Large intestine (tissue), 3 donors: ENCODE measurements around the gene ABCA1. TPM values are rescaled to one million over a fixed set of nuclear protein-coding genes. Genes with fewer than 3 reads are reported as not detected.

Experiments used
- DNase-seq, 2 donors: peaks; one replicate each; pipeline versions ENCODE4 v3.0.0 to v3.0.0-alpha.2; 2013
- H3K27ac ChIP-seq: one replicate; pipeline ENCODE4 v1.5.1; 2013; ENCODE audit warnings: low read length
- H3K27me3 ChIP-seq: 2 replicates; pipeline ENCODE4 v1.6.1; 2013; ENCODE audit warnings: low read length; ENCODE audit not compliant: control insufficient read depth, insufficient read depth
- H3K36me3 ChIP-seq: 2 replicates; pipeline ENCODE4 v1.6.1; 2013; ENCODE audit warnings: low read length; ENCODE audit not compliant: control insufficient read depth, insufficient read depth
- H3K4me1 ChIP-seq: one replicate; pipeline ENCODE4 v1.6.1; 2013; ENCODE audit warnings: low read length; ENCODE audit not compliant: control insufficient read depth, insufficient read depth
- H3K4me3 ChIP-seq: one replicate; pipeline ENCODE4 v1.5.1; 2013; ENCODE audit warnings: low read length
- H3K9me3 ChIP-seq: one replicate; pipeline ENCODE4 v1.6.1; 2013; ENCODE audit warnings: mild to moderate bottlenecking, low read depth, low read length, moderate library complexity; ENCODE audit not compliant: control insufficient read depth
- WGBS: methylation state at CpG from one replicate; pipeline ENCODE4 v1.1.5; 2013; ENCODE audit warnings: low lambda C conversion rate; ENCODE audit not compliant: insufficient coverage; 5-methylcytosine and 5-hydroxymethylcytosine counted together
- polyA plus RNA-seq: library from polyadenylated mRNA; unstranded; fragments of 120-200 nt; gene quantifications from one replicate; pipeline ENCODE4 v1.2.1, GENCODE V29; 2013

ABCA1 gene
- polyA plus RNA-seq, 1 donor = 8.6 TPM

DNA sequence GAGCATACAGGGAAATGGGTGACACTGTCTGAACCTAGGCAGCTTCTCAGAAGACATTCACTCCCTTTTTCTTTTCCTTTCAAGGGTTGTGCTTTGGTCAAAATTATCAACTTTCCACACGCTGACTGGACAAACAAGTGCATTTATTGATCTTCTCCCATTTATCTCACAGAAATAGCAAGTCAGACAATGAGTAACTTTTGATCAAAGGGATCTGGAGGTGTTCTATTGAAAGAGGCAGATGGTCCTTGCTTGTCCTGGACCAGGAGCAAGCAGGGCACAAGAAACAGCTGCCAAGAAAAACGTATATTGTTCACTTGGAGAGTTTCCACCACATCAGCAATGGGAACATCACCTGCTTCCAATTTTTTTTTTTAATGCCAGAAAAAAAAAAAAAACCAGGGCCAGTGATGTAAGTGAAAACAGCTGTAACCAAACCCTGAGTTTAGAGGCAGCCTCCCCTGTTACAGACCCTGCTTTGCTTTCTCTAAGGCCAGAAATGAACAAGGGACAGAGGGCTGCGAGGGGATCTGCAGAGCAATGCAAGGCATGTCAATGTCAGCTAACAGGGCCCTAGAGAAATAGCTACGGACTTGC, 84.2 kb downstream of the ABCA1 start:
- Histone ChIP-seq H3K4me1 (no peaks in the 10 kb centered on the region), H3K27ac (no peak overlapping the region), H3K27me3 (no peaks in the 10 kb centered on the region), H3K9me3 (no peaks in the 10 kb centered on the region), H3K4me3 (no peak overlapping the region), H3K36me3 (peaks cover 27% of the 10 kb centered on the region)
- no CpG with 5 or more reads among the region's 4 CpGs for WGBS
- DNase-seq = no peak

DNA sequence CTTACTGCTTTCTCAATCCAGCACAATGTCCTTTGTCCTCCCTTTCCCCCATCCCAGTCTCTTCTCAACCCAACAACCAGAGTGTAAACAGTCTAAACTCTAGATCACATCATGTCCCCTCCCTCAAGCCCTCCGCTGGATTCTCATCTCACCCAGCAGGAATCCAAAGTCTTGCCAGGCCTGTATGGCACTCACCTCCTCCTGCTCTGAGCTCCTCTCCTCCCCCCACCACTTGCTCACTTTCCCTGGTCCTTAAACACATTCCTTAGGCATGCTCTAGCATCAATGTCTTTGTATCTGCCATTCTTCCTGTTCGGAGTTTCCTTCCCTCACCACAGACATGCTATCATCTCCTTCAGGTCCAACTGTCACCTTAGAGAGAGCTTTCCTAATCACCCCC, 85.3 kb downstream of the ABCA1 start:
- Histone ChIP-seq H3K27me3 (no peaks in the 10 kb centered on the region), H3K4me1 (no peaks in the 10 kb centered on the region), H3K9me3 (no peaks in the 10 kb centered on the region), H3K4me3 (no peak overlapping the region), H3K27ac (no peak overlapping the region), H3K36me3 (peaks cover 24% of the 10 kb centered on the region)
- WGBS = 100% methylated on average over 2 of the region's 2 CpGs
- no peak for DNase-seq

DNA sequence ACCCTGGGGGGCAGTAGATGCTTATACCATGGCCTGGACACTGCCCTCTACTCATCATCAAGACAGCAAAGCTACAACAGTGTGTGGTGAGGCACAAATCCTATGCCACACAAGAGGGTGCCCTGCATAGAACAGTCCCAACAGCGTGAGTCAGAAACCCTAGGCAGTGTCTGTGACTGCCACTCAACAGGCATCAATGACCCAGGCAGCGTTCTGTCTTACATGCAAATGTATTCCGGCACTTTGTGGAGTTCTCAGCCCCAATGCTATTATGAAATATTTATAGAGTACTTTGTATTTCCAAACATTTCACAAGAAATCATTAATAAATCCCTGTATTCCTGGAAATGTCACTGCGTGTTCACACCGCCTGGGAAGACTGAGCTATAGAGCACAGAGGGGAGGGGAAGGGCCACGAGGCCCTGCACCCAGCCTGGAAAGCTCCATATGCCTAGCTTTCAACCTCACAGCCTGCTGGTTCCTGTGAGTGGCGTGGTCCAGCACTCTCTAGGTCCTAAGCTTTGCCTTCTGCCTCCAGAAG, 86.3 kb downstream of the ABCA1 start:
- no CpG with 5 or more reads among the region's 7 CpGs for WGBS
- peaks cover 7% of the 10 kb centered on the region for H3K4me1 ChIP-seq
- H3K36me3 ChIP-seq = peaks cover 33% of the 10 kb centered on the region
- DNase-seq = no peak
- H3K9me3 ChIP-seq = no peaks in the 10 kb centered on the region
- no peak overlapping the region for H3K27ac ChIP-seq
- H3K27me3 ChIP-seq = no peaks in the 10 kb centered on the region
- no peak overlapping the region for H3K4me3 ChIP-seq

DNA sequence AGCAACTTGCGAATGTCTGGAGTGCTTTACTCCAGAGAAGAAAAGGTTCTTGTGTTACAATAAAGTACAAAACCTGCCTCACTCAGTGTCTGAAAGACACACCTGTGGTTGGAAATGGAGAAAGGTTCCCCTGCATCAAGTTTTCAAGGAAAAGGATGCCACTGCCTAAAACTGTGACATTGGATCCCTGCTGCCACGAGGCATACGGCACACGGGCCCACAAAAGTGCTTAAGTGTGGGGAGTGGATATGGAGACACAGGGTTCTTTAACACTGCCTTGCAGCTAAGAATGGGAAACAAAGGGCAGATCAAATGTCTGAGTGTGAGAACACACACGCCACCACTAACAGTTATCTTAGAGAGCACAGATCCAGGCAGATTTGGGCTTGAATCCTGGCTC, 89.0 kb downstream of the ABCA1 start:
- H3K36me3 ChIP-seq = peaks cover 33% of the 10 kb centered on the region
- no peaks in the 10 kb centered on the region for H3K27me3 ChIP-seq
- 93% methylated on average over 3 of the region's 5 CpGs for WGBS
- H3K27ac ChIP-seq = no peak overlapping the region
- H3K4me1 ChIP-seq = peaks cover 12% of the 10 kb centered on the region
- H3K4me3 ChIP-seq = no peak overlapping the region
- H3K9me3 ChIP-seq = no peaks in the 10 kb centered on the region
- no peak for DNase-seq

DNA sequence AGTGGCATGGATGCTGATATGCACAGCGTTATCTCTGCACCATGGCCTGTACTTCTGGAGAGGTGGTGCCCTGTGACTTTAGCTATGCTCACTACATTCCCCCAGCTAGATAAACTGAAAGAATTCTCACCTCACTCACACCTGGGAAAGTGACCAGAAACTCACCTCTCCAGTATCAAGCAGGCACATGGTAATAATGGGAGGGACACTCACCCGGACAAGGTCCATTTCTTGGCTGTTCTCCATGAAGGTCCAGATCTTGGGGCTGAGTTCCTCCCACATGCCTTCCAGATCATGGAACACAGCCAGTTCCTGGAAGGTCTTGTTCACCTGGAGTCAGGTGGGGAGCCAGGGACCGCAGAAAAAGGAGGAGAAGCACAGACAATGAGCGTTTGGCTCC, 91.2 kb downstream of the ABCA1 start:
- Histone ChIP-seq H3K4me3 (no peak overlapping the region), H3K4me1 (peaks cover 12% of the 10 kb centered on the region), H3K36me3 (peaks cover 35% of the 10 kb centered on the region), H3K9me3 (no peaks in the 10 kb centered on the region), H3K27me3 (no peaks in the 10 kb centered on the region), H3K27ac (peak overlapping the region; percentile 65)
- WGBS = no CpG with 5 or more reads among the region's 4 CpGs
- DNase-seq = peak; percentile 71 to 85

DNA sequence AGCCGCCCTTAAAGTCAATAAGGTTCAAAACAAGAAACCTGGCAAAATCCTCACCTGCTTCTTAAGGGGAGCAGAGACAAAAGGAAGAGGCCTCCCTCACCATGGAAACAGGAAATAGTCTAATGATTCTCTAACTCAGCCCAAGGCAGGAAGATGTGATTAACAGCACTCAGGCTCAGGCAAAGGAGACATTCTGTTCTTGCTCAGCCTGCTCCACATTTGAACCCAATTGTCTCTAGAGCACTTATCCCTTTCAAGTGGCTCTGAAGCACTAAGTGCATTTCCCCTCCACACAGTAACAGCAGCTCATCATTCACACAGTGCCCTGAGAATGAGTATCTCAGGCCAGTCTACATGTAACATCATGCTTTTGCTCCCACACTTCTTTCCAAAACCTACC, 91.7 kb downstream of the ABCA1 start:
- no CpG with 5 or more reads among the region's 1 CpG for WGBS
- Histone ChIP-seq H3K27me3 (no peaks in the 10 kb centered on the region), H3K4me3 (no peak overlapping the region), H3K27ac (peak overlapping the region; percentile 12), H3K36me3 (peaks cover 39% of the 10 kb centered on the region), H3K9me3 (no peaks in the 10 kb centered on the region), H3K4me1 (peaks cover 12% of the 10 kb centered on the region)
- DNase-seq = peak in 1 of 2 donors; percentile 11

DNA sequence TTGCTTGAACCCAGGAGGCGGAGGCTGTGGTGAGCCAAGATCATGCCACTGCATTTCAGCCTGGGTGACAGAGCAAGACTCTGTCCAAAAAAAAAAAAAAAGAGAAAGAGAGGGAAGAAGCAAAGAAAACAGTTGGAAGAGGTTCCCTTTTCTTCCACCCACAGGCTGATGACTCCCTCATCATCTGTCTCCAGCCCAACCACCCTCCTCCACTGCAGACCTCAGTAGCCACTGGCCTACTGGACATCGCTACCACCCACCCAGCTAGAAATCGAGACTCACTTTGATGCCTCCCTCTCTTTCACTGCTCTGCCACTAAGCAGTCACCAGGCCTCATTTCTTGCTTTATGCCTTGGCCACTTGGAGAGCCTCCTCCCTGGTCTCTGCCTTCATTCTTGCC, 92.8 kb downstream of the ABCA1 start:
- Histone ChIP-seq H3K4me1 (peaks cover 12% of the 10 kb centered on the region), H3K4me3 (no peak overlapping the region), H3K27ac (no peak overlapping the region), H3K27me3 (no peaks in the 10 kb centered on the region), H3K9me3 (no peaks in the 10 kb centered on the region), H3K36me3 (peaks cover 47% of the 10 kb centered on the region)
- WGBS = no CpG with 5 or more reads among the region's 3 CpGs
- no peak for DNase-seq

DNA sequence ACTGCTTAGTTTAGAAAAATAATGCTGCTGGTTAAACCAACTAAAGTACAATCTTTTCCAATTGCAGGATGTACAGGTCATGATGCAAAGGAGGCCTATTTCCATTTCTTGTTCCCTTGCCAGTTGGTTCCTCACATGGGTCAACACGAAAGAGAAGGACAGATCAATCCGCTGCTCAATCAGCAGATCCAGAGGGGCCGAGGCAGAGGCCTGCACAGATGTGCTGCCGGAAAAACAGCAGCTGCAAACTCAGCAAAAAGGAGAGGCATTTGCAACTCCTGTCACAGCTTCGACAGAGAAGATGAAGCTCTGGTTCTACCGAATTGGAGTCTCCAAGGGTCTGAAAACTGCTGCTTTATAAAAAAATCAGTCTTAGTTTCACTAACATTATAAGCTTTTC, 94.3 kb downstream of the ABCA1 start:
- peaks cover 12% of the 10 kb centered on the region for H3K4me1 ChIP-seq
- H3K36me3 ChIP-seq = peaks cover 55% of the 10 kb centered on the region
- WGBS = 90% methylated on average over 5 of the region's 6 CpGs
- no peak for DNase-seq
- no peaks in the 10 kb centered on the region for H3K9me3 ChIP-seq
- H3K4me3 ChIP-seq = no peak overlapping the region
- H3K27me3 ChIP-seq = no peaks in the 10 kb centered on the region
- H3K27ac ChIP-seq = no peak overlapping the region

DNA sequence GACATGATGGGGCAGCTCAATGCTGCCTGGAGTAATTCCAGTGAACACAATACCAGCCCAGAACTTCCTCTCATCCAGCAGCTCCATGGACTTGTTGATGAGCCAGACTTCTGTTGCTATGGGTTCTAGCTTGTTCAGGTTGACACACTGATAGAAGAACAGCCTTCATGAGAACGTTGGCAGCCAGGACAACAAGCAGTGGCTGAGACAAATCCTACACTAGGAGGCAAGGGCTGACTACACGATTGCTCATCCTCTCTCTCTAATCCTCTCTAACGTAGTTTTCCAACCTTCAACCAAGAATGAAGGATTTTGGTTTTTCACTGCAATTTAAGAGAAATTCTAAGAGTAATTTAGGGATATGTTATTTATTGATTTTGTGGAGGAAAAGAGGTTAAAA, 96.3 kb downstream of the ABCA1 start:
- no peak overlapping the region for H3K4me3 ChIP-seq
- peaks cover 67% of the 10 kb centered on the region for H3K36me3 ChIP-seq
- WGBS = 100% methylated on average over 1 of the region's 3 CpGs
- no peaks in the 10 kb centered on the region for H3K27me3 ChIP-seq
- H3K9me3 ChIP-seq = no peaks in the 10 kb centered on the region
- no peak for DNase-seq
- no peak overlapping the region for H3K27ac ChIP-seq
- H3K4me1 ChIP-seq = peaks cover 4% of the 10 kb centered on the region

DNA sequence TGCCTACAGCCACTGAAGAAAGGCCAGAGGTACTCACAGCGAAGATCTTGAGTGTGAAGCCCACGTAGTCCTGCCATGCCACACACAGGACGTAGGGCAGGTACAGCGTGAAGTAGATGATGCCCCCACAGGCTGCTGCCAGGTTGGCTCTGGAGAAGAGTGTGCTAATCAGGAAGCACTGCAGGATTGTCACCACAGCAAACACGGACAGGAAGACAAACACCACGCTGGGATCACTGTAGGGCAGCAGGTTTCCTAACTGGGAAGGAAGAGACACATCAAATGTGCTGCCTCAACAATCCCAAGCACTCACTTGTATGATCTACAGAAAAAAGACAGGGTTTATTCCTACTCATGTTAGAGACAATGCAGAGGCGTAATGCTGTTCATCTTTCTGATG, 101.0 kb downstream of the ABCA1 start:
- Histone ChIP-seq H3K36me3 (peaks cover 89% of the 10 kb centered on the region), H3K9me3 (no peaks in the 10 kb centered on the region), H3K27ac (no peak overlapping the region), H3K4me1 (no peaks in the 10 kb centered on the region), H3K4me3 (no peak overlapping the region), H3K27me3 (no peaks in the 10 kb centered on the region)
- DNase-seq = no peak
- WGBS = no CpG with 5 or more reads among the region's 7 CpGs
